K562 (cell line): ENCODE results near the gene CMTM4. TPM values are rescaled to one million over a fixed set of nuclear protein-coding genes. Genes with fewer than 3 reads are reported as not detected.

Experiments used
- BCOR ChIP-seq: fragments of 450-650 bp; IDR thresholded peaks from 2 replicates; pipeline ENCODE4 v1.6.1; 2016
- C11orf30 ChIP-seq: fragments of 450-650 bp; IDR thresholded peaks from 2 replicates; pipeline ENCODE4 v1.6.1; 2016; ENCODE audit warnings: low read depth, mild to moderate bottlenecking
- HDAC2 ChIP-seq: fragments of 450-650 bp; IDR thresholded peaks from 2 replicates; pipeline ENCODE4 v1.6.1; 2016; ENCODE audit warnings: mild to moderate bottlenecking
- HEY1 ChIP-seq: fragments of 250-450 bp; sonication (Bioruptor Pico); IDR thresholded peaks from 2 replicates; pipeline ENCODE4 v1.5.0; 2020; ENCODE audit warnings: mild to moderate bottlenecking, moderate library complexity, borderline replicate concordance
- NR4A1 ChIP-seq, 2 experiments: fragments of 250-450 bp in 1 of 2; fragments of 450-650 bp in 1 of 2; sonication (Bioruptor Pico) in 1 of 2; IDR thresholded peaks; 2 replicates each; pipeline versions ENCODE4 v1.4.0 to v1.6.1; 2016 to 2020; ENCODE audit warnings: mild to moderate bottlenecking in 2 of 2, missing compliant biosample characterization in 1 of 2, missing genetic modification characterization in 1 of 2, moderate library complexity in 1 of 2
- PRMT5 ChIP-seq: sonication (generic); formaldehyde crosslinking; IDR thresholded peaks from 2 replicates; pipeline ENCODE4 v1.5.0; 2020; ENCODE audit warnings: missing genetic modification reagents
- SIN3B ChIP-seq: fragments of 450-650 bp; IDR thresholded peaks from 2 replicates; pipeline ENCODE4 v1.6.1; 2017; ENCODE audit warnings: low read depth, mild to moderate bottlenecking, moderate library complexity
- TEAD1 ChIP-seq, 2 experiments: fragments of 450-650 bp in 1 of 2; sonication (generic) in 1 of 2; formaldehyde crosslinking; IDR thresholded peaks; 2 replicates each; pipeline versions ENCODE4 v1.4.0 to v1.8.0; 2020 to 2022; ENCODE audit warnings: mild to moderate bottlenecking in 2 of 2, missing genetic modification reagents in 1 of 2
- ZNF717 ChIP-seq: fragments of 250-450 bp; sonication (Bioruptor Pico); IDR thresholded peaks from 2 replicates; pipeline ENCODE4 v1.5.0; 2021
- polyA plus RNA-seq, 8 experiments: library from polyadenylated mRNA; depleted of rRNA in 4 of 8; stranded (reverse) in 5 of 8; unstranded in 3 of 8; fragments of >200 nt; fragmentation: Nextera tagmentation in 2 of 8; fragmentation: Illumina TruSeq in 1 of 8; extraction: Ambion mirVana in 2 of 8; extraction: Trizol in 1 of 8; gene quantifications; 2 replicates each; pipeline versions ENCODE4 v1.2.1 to v1.2.3, GENCODE V29; 2011 to 2014; ENCODE audit warnings: inconsistent platforms in 1 of 8, missing spikeins in 1 of 8
- total RNA-seq, 7 experiments: library from RNA; depleted of rRNA in 6 of 7; stranded (reverse); fragments of >200 nt in 6 of 7; fragmentation: Illumina TruSeq in 2 of 7; extraction: Trizol in 2 of 7; gene quantifications; 2 replicates each; pipeline versions ENCODE4 v1.2.1 to v1.2.3, GENCODE V29; 2011 to 2021; ENCODE audit warnings: low replicate concordance in 1 of 7
- TF ChIP-seq, protein P1 (sequence below): fragments of 450-650 bp; IDR thresholded peaks from 2 replicates; pipeline ENCODE4 v1.7.1; 2018; ENCODE audit warnings: mild to moderate bottlenecking, low read depth; ENCODE audit not compliant: partially characterized antibody
- TF ChIP-seq, protein P2 (sequence below): fragments of 450-650 bp; IDR thresholded peaks from 2 replicates; pipeline ENCODE4 v1.6.1; 2018; ENCODE audit not compliant: partially characterized antibody
- TF ChIP-seq, protein P3 (sequence below): fragments of 250-450 bp; sonication (Bioruptor Pico); IDR thresholded peaks from 2 replicates; pipeline ENCODE4 v1.8.0; 2021; ENCODE audit warnings: mild to moderate bottlenecking, moderate library complexity
- TF ChIP-seq, protein P4 (sequence below): fragments of 450-650 bp; IDR thresholded peaks from 2 replicates; pipeline ENCODE4 v1.6.1; 2016; ENCODE audit warnings: low read depth

Gene CMTM4
- total and polyA plus RNA-seq, 9 of the 15 experiments (the other 6 are each of a cell fraction or from before 2014, with no cell fraction given), result 2.0 to 21.3 (median 12.5) TPM

DNA sequence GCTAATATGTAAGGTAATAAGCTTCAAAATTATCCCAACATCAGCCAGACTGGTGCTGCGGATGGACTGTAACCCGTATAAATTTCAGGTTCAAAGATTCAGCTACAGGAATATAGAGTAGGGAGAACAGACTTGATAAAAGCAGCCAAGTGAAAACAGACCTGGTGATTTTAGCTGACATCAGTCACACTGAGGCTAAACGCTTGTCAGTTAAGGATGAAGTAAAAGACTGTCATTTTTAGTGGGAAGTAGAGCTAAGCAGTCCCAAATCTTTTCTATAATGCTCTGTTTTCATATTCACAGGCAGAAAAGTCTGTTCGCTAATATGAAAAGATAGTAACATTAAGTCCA, 35.4 kb downstream of the CMTM4 start (continued):
- TF ChIP-seq, protein P1, sequence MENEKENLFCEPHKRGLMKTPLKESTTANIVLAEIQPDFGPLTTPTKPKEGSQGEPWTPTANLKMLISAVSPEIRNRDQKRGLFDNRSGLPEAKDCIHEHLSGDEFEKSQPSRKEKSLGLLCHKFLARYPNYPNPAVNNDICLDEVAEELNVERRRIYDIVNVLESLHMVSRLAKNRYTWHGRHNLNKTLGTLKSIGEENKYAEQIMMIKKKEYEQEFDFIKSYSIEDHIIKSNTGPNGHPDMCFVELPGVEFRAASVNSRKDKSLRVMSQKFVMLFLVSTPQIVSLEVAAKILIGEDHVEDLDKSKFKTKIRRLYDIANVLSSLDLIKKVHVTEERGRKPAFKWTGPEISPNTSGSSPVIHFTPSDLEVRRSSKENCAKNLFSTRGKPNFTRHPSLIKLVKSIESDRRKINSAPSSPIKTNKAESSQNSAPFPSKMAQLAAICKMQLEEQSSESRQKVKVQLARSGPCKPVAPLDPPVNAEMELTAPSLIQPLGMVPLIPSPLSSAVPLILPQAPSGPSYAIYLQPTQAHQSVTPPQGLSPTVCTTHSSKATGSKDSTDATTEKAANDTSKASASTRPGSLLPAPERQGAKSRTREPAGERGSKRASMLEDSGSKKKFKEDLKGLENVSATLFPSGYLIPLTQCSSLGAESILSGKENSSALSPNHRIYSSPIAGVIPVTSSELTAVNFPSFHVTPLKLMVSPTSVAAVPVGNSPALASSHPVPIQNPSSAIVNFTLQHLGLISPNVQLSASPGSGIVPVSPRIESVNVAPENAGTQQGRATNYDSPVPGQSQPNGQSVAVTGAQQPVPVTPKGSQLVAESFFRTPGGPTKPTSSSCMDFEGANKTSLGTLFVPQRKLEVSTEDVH, result no peak
- 0 out of 2 replicates have a peak, but pooled peaks have one; percentile 4 for TF ChIP-seq HDAC2
- no peak for TF ChIP-seq TEAD1 (CRISPR knock-in tag; IDR thresholded peaks at IDR 0.05)
- no peak for TF ChIP-seq SIN3B
- no peak for TF ChIP-seq ZNF717 (CRISPR knock-in tag)
- TF ChIP-seq, protein P2, sequence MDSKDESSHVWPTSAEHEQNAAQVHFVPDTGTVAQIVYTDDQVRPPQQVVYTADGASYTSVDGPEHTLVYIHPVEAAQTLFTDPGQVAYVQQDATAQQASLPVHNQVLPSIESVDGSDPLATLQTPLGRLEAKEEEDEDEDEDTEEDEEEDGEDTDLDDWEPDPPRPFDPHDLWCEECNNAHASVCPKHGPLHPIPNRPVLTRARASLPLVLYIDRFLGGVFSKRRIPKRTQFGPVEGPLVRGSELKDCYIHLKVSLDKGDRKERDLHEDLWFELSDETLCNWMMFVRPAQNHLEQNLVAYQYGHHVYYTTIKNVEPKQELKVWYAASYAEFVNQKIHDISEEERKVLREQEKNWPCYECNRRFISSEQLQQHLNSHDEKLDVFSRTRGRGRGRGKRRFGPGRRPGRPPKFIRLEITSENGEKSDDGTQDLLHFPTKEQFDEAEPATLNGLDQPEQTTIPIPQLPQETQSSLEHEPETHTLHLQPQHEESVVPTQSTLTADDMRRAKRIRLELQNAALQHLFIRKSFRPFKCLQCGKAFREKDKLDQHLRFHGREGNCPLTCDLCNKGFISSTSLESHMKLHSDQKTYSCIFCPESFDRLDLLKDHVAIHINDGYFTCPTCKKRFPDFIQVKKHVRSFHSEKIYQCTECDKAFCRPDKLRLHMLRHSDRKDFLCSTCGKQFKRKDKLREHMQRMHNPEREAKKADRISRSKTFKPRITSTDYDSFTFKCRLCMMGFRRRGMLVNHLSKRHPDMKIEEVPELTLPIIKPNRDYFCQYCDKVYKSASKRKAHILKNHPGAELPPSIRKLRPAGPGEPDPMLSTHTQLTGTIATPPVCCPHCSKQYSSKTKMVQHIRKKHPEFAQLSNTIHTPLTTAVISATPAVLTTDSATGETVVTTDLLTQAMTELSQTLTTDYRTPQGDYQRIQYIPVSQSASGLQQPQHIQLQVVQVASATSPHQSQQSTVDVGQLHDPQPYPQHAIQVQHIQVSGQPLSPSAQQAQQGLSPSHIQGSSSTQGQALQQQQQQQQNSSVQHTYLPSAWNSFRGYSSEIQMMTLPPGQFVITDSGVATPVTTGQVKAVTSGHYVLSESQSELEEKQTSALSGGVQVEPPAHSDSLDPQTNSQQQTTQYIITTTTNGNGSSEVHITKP, result no peak
- TF ChIP-seq HEY1 (CRISPR knock-in tag), result no peak
- no peak for TF ChIP-seq NR4A1 (CRISPR knock-in tag; IDR thresholded peaks at IDR 0.05)
- TF ChIP-seq NR4A1 (tag; IDR thresholded peaks at IDR 0.05), result no peak
- TF ChIP-seq BCOR, result no peak
- TF ChIP-seq C11orf30, result no peak
- TF ChIP-seq PRMT5 (CRISPR knock-in tag), result no peak
- TF ChIP-seq, protein P3, sequence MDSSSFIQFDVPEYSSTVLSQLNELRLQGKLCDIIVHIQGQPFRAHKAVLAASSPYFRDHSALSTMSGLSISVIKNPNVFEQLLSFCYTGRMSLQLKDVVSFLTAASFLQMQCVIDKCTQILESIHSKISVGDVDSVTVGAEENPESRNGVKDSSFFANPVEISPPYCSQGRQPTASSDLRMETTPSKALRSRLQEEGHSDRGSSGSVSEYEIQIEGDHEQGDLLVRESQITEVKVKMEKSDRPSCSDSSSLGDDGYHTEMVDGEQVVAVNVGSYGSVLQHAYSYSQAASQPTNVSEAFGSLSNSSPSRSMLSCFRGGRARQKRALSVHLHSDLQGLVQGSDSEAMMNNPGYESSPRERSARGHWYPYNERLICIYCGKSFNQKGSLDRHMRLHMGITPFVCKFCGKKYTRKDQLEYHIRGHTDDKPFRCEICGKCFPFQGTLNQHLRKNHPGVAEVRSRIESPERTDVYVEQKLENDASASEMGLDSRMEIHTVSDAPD, result no peak
- TF ChIP-seq, protein P4, sequence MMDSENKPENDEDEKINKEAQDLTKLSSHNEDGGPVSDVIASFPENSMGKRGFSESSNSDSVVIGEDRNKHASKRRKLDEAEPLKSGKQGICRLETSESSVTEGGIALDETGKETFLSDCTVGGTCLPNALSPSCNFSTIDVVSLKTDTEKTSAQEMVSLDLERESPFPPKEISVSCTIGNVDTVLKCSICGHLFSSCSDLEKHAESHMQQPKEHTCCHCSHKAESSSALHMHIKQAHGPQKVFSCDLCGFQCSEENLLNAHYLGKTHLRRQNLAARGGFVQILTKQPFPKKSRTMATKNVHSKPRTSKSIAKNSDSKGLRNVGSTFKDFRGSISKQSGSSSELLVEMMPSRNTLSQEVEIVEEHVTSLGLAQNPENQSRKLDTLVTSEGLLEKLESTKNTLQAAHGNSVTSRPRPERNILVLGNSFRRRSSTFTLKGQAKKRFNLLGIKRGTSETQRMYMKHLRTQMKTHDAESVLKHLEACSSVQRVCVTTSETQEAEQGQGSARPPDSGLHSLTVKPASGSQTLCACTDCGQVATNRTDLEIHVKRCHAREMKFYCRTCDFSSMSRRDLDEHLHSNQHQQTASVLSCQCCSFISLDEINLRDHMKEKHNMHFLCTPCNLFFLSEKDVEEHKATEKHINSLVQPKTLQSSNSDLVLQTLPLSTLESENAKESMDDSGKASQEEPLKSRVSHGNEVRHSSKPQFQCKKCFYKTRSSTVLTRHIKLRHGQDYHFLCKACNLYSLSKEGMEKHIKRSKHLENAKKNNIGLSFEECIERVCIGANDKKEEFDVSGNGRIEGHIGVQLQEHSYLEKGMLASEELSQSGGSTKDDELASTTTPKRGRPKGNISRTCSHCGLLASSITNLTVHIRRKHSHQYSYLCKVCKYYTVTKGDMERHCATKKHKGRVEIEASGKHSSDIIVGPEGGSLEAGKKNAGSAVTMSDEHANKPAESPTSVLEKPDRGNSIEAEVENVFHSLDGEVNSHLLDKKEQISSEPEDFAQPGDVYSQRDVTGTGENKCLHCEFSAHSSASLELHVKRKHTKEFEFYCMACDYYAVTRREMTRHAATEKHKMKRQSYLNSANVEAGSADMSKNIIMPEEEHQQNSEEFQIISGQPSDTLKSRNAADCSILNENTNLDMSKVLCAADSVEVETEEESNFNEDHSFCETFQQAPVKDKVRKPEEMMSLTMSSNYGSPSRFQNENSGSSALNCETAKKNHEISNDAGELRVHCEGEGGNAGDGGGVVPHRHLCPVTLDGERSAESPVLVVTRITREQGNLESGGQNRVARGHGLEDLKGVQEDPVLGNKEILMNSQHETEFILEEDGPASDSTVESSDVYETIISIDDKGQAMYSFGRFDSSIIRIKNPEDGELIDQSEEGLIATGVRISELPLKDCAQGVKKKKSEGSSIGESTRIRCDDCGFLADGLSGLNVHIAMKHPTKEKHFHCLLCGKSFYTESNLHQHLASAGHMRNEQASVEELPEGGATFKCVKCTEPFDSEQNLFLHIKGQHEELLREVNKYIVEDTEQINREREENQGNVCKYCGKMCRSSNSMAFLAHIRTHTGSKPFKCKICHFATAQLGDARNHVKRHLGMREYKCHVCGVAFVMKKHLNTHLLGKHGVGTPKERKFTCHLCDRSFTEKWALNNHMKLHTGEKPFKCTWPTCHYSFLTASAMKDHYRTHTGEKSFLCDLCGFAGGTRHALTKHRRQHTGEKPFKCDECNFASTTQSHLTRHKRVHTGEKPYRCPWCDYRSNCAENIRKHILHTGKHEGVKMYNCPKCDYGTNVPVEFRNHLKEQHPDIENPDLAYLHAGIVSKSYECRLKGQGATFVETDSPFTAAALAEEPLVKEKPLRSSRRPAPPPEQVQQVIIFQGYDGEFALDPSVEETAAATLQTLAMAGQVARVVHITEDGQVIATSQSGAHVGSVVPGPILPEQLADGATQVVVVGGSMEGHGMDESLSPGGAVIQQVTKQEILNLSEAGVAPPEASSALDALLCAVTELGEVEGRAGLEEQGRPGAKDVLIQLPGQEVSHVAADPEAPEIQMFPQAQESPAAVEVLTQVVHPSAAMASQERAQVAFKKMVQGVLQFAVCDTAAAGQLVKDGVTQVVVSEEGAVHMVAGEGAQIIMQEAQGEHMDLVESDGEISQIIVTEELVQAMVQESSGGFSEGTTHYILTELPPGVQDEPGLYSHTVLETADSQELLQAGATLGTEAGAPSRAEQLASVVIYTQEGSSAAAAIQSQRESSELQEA, result no peak
